ENCODE measurements around the gene G6PC2. TPM values are rescaled to one million over a fixed set of nuclear protein-coding genes. Genes with fewer than 3 reads are reported as not detected.

The G6PC2 gene
- total and polyA plus RNA-seq, 5 donors from 2014 or later: not detected

Other genes starting within 250 kb of the G6PC2 start
- not detected for gene NOSTRIN, start 98.7 kb upstream of the G6PC2 start, total RNA-seq
- not detected for gene NOSTRIN, start 98.7 kb upstream of the G6PC2 start, polyA plus RNA-seq
- 0.96 TPM for gene SPC25, start 10.9 kb upstream of the G6PC2 start, total RNA-seq
- gene SPC25, start 10.9 kb upstream of the G6PC2 start, polyA plus RNA-seq: 1 to 10 TPM in 1 of 4 donors, under 1 TPM in 3; 0.24 to 1.2 (median 0.44) TPM
- not detected for gene ABCB11, start 130.0 kb downstream of the G6PC2 start, total RNA-seq
- gene ABCB11, start 130.0 kb downstream of the G6PC2 start, polyA plus RNA-seq: not detected
- not detected for gene DHRS9, start 168.3 kb downstream of the G6PC2 start, total RNA-seq
- gene DHRS9, start 168.3 kb downstream of the G6PC2 start, polyA plus RNA-seq: not detected